ENCODE measurements around the gene GALE.

- no peak for TF ChIP-seq CTCF (IDR thresholded peaks at IDR 0.05)
- no peak for TF ChIP-seq POLR2A (IDR thresholded peaks at IDR 0.05)
Measured at GRCh38 chr1:23788695-23789094, 11.9 kb downstream of the GALE start.
